Neural progenitor cell (in vitro differentiated cells): ENCODE measurements around the gene METTL6. TPM values are rescaled to one million over a fixed set of nuclear protein-coding genes. Genes with fewer than 3 reads are reported as not detected.

ENCODE experiments used
- DNase-seq: peaks from one replicate; pipeline ENCODE4 v3.0.0-alpha.2; 2016; ENCODE audit warnings: low spot score
- H2AFZ ChIP-seq: fragments of 200-600 bp; sonication (generic); replicated peaks from 2 replicates; pipeline ENCODE4 v1.6.1; 2016; ENCODE audit warnings: antibody characterized with exemption
- H3F3A ChIP-seq: fragments of 200-600 bp; sonication (generic); 2 replicates; pipeline ENCODE4 v1.6.1; 2016; ENCODE audit warnings: antibody characterized with exemption, low read depth
- H3K27ac ChIP-seq: fragments of 200-600 bp; sonication (generic); 2 replicates; pipeline ENCODE4 v1.5.1; 2016; ENCODE audit warnings: mild to moderate bottlenecking
- H3K27me3 ChIP-seq: fragments of 200-600 bp; sonication (generic); 2 replicates; pipeline ENCODE4 v1.6.1; 2016; ENCODE audit warnings: mild to moderate bottlenecking, moderate library complexity
- H3K36me3 ChIP-seq: fragments of 200-600 bp; sonication (generic); 2 replicates; pipeline ENCODE4 v1.5.1; 2016
- H3K4me1 ChIP-seq: fragments of 200-600 bp; sonication (generic); 2 replicates; pipeline ENCODE4 v1.6.1; 2016; ENCODE audit warnings: mixed run types
- H3K4me2 ChIP-seq: fragments of 200-600 bp; sonication (generic); 2 replicates; pipeline ENCODE4 v1.6.1; 2016
- H3K4me3 ChIP-seq: fragments of 200-600 bp; sonication (generic); 2 replicates; pipeline ENCODE4 v1.5.1; 2016
- H3K79me2 ChIP-seq: fragments of 200-600 bp; sonication (generic); 2 replicates; pipeline ENCODE4 v1.6.1; 2016; ENCODE audit warnings: low read depth
- H3K9ac ChIP-seq: fragments of 200-600 bp; sonication (generic); 2 replicates; pipeline ENCODE4 v1.6.1; 2016
- H3K9me3 ChIP-seq: fragments of 200-600 bp; sonication (generic); 2 replicates; pipeline ENCODE4 v1.5.1; 2016; ENCODE audit warnings: low read depth
- H4K20me1 ChIP-seq: fragments of 200-600 bp; sonication (generic); 2 replicates; pipeline ENCODE4 v1.6.1; 2016; ENCODE audit warnings: low read depth
- H3K27ac Mint-ChIP-seq: 3 replicates; pipeline ENCODE4 v1.8.0; 2021; ENCODE audit warnings: mixed read lengths
- H3K27me3 Mint-ChIP-seq: 2 replicates; pipeline ENCODE4 v1.8.0; 2022; ENCODE audit warnings: low read depth, mild to moderate bottlenecking, inconsistent platforms, moderate library complexity, mixed read lengths; ENCODE audit not compliant: insufficient read depth
- H3K36me3 Mint-ChIP-seq: 3 replicates; pipeline ENCODE4 v1.8.0; 2021; ENCODE audit warnings: mixed read lengths
- H3K4me1 Mint-ChIP-seq: 3 replicates; pipeline ENCODE4 v1.8.0; 2021; ENCODE audit warnings: mixed read lengths
- H3K4me3 Mint-ChIP-seq: 3 replicates; pipeline ENCODE4 v1.8.0; 2021; ENCODE audit warnings: mild to moderate bottlenecking, moderate library complexity, mixed read lengths
- H3K9me3 Mint-ChIP-seq: 3 replicates; pipeline ENCODE4 v1.8.0; 2020; ENCODE audit warnings: mixed read lengths
- CTCF ChIP-seq: fragments of 200-600 bp; sonication (generic); IDR thresholded peaks from 2 replicates; pipeline ENCODE4 v1.5.1; 2017; ENCODE audit warnings: antibody characterized with exemption, mild to moderate bottlenecking
- EZH2 ChIP-seq: fragments of 200-600 bp; sonication (generic); IDR thresholded peaks from 2 replicates; pipeline ENCODE4 v1.6.1; 2017; ENCODE audit warnings: antibody characterized with exemption, mild to moderate bottlenecking, moderate library complexity
- EZH2phosphoT487 ChIP-seq: fragments of 200-600 bp; sonication (generic); IDR thresholded peaks from 2 replicates; pipeline ENCODE4 v1.6.1; 2017; ENCODE audit warnings: antibody characterized with exemption
- total RNA-seq: library from RNA; depleted of rRNA; stranded (reverse); fragments of >200 nt; gene quantifications from 2 replicates; pipeline ENCODE4 v1.2.3, GENCODE V29; 2015; ENCODE audit warnings: low replicate concordance

METTL6 gene
- total RNA-seq, 1 donor from 2014 or later, result 34.9 TPM

DNA sequence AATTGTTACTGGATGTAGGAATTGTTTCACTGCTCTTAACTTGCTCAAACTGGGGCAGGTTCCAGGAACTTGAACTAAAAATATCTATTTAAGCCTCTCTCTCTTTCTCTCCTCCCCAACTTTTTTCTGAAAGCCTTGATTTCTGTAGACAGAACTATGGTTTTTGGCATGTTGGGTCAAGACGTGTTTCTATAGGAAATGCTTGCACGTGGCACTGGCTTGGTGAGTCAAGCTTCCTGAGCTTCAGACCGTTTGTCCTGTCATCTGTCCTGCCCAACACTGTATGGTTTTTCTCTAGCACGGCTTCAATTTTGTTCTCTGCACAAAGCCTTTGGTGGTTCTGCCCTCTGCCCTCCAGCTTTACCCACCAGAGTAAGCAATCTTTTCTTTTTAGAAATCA is 13.5 kb upstream of the METTL6 start:
- Mint-ChIP-seq H3K9me3 (no peaks in the 10 kb centered on the region), H3K36me3 (peaks cover 18% of the 10 kb centered on the region), H3K27ac (no peak overlapping the region), H3K27me3 (no peaks in the 10 kb centered on the region), H3K4me1 (no peaks in the 10 kb centered on the region), H3K4me3 (no peak overlapping the region)
- no peak overlapping the region for H3K4me2 ChIP-seq
- no peaks in the 10 kb centered on the region for H3K27me3 ChIP-seq
- no peak overlapping the region for H3K9ac ChIP-seq
- TF ChIP-seq CTCF (no peak), EZH2phosphoT487 (no peak), EZH2 (no peak)
- H3F3A ChIP-seq, result no peaks in the 10 kb centered on the region
- no peak overlapping the region for H2AFZ ChIP-seq
- H3K9me3 ChIP-seq, result no peaks in the 10 kb centered on the region
- H3K36me3 ChIP-seq, result peaks cover 2% of the 10 kb centered on the region
- no peaks in the 10 kb centered on the region for H3K4me1 ChIP-seq
- H3K4me3 ChIP-seq, result no peak overlapping the region
- peaks cover 6% of the 10 kb centered on the region for H4K20me1 ChIP-seq
- no peak for DNase-seq
- no peak overlapping the region for H3K27ac ChIP-seq
- H3K79me2 ChIP-seq, result no peaks in the 10 kb centered on the region

- Histone ChIP-seq H4K20me1 (peaks cover 7% of the 10 kb centered on the region), H2AFZ (no peak overlapping the region), H3K4me3 (no peak overlapping the region), H3F3A (no peaks in the 10 kb centered on the region), H3K4me2 (no peak overlapping the region), H3K9ac (no peak overlapping the region), H3K4me1 (no peaks in the 10 kb centered on the region), H3K27ac (no peak overlapping the region), H3K27me3 (no peaks in the 10 kb centered on the region), H3K79me2 (no peaks in the 10 kb centered on the region), H3K9me3 (no peaks in the 10 kb centered on the region), H3K36me3 (peaks cover 2% of the 10 kb centered on the region)
- Mint-ChIP-seq H3K4me3 (no peak overlapping the region), H3K4me1 (no peaks in the 10 kb centered on the region), H3K27me3 (no peaks in the 10 kb centered on the region), H3K27ac (no peak overlapping the region), H3K9me3 (no peaks in the 10 kb centered on the region), H3K36me3 (peaks cover 18% of the 10 kb centered on the region)
- no peak for DNase-seq
- TF ChIP-seq EZH2phosphoT487 (no peak), CTCF (no peak), EZH2 (no peak)
These were observed 12.1 kb upstream of the METTL6 start for GRCh38 chr3:15439476-15439875.

GRCh38 chr3:15438983-15439382 is 11.6 kb upstream of the METTL6 start:
- H4K20me1 ChIP-seq, result peaks cover 9% of the 10 kb centered on the region
- no peak overlapping the region for H3K27ac ChIP-seq
- H3K4me1 ChIP-seq, result no peaks in the 10 kb centered on the region
- H3K4me3 ChIP-seq, result no peak overlapping the region
- H3K9me3 Mint-ChIP-seq, result no peaks in the 10 kb centered on the region
- H3K4me1 Mint-ChIP-seq, result no peaks in the 10 kb centered on the region
- no peak overlapping the region for H3K4me3 Mint-ChIP-seq
- H3K4me2 ChIP-seq, result no peak overlapping the region
- peaks cover 2% of the 10 kb centered on the region for H3K36me3 ChIP-seq
- H3K27me3 Mint-ChIP-seq, result no peaks in the 10 kb centered on the region
- no peak overlapping the region for H3K9ac ChIP-seq
- no peaks in the 10 kb centered on the region for H3K27me3 ChIP-seq
- TF ChIP-seq EZH2, result no peak
- TF ChIP-seq EZH2phosphoT487, result no peak
- TF ChIP-seq CTCF, result no peak
- H3K27ac Mint-ChIP-seq, result no peak overlapping the region
- no peaks in the 10 kb centered on the region for H3K79me2 ChIP-seq
- peaks cover 18% of the 10 kb centered on the region for H3K36me3 Mint-ChIP-seq
- H3K9me3 ChIP-seq, result no peaks in the 10 kb centered on the region
- no peak for DNase-seq
- H2AFZ ChIP-seq, result no peak overlapping the region
- no peaks in the 10 kb centered on the region for H3F3A ChIP-seq

GRCh38 chr3:15436246-15436645 is 8.9 kb upstream of the METTL6 start:
- Mint-ChIP-seq H3K27me3 (no peaks in the 10 kb centered on the region), H3K4me1 (no peaks in the 10 kb centered on the region), H3K9me3 (no peaks in the 10 kb centered on the region), H3K4me3 (no peak overlapping the region), H3K27ac (no peak overlapping the region), H3K36me3 (peaks cover 16% of the 10 kb centered on the region)
- Histone ChIP-seq H3K79me2 (peaks cover 7% of the 10 kb centered on the region), H3K36me3 (peaks cover 2% of the 10 kb centered on the region), H4K20me1 (peaks cover 9% of the 10 kb centered on the region), H2AFZ (no peak overlapping the region), H3K27ac (no peak overlapping the region), H3K9ac (no peak overlapping the region), H3F3A (no peaks in the 10 kb centered on the region), H3K9me3 (no peaks in the 10 kb centered on the region), H3K4me3 (no peak overlapping the region), H3K4me2 (no peak overlapping the region), H3K4me1 (no peaks in the 10 kb centered on the region), H3K27me3 (no peaks in the 10 kb centered on the region)
- DNase-seq, result no peak
- TF ChIP-seq EZH2, result no peak
- TF ChIP-seq CTCF, result no peak
- TF ChIP-seq EZH2phosphoT487, result no peak
